Endothelial cell (in vitro differentiated cells): ENCODE measurements around the gene USP7. TPM values are rescaled to one million over a fixed set of nuclear protein-coding genes. Genes with fewer than 3 reads are reported as not detected.

Experiments used
- DNase-seq: peaks from one replicate; pipeline ENCODE4 v3.0.0; 2021; ENCODE audit warnings: low spot score
- H3K27ac Mint-ChIP-seq: one replicate; pipeline ENCODE4 v1.8.0; 2021; ENCODE audit warnings: mixed read lengths, inconsistent platforms; ENCODE audit not compliant: unreplicated experiment
- H3K27me3 Mint-ChIP-seq: one replicate; pipeline ENCODE4 v1.8.0; 2021; ENCODE audit warnings: mild to moderate bottlenecking, moderate library complexity, mixed read lengths, inconsistent platforms; ENCODE audit not compliant: unreplicated experiment
- H3K36me3 Mint-ChIP-seq: one replicate; pipeline ENCODE4 v1.8.0; 2021; ENCODE audit warnings: mild to moderate bottlenecking, low read depth, mixed read lengths, inconsistent platforms; ENCODE audit not compliant: unreplicated experiment
- H3K4me1 Mint-ChIP-seq: one replicate; pipeline ENCODE4 v1.8.0; 2021; ENCODE audit warnings: mild to moderate bottlenecking, mixed read lengths, inconsistent platforms; ENCODE audit not compliant: unreplicated experiment
- H3K4me3 Mint-ChIP-seq: one replicate; pipeline ENCODE4 v1.8.0; 2021; ENCODE audit warnings: mild to moderate bottlenecking, mixed read lengths, inconsistent platforms; ENCODE audit not compliant: unreplicated experiment
- H3K9me3 Mint-ChIP-seq: one replicate; pipeline ENCODE4 v1.8.0; 2021; ENCODE audit warnings: mixed read lengths, inconsistent platforms; ENCODE audit not compliant: unreplicated experiment
- CTCF ChIP-seq: fragments of 200-600 bp; sonication (generic); IDR thresholded peaks from one replicate; pipeline ENCODE4 v1.5.0; 2021; ENCODE audit warnings: antibody characterized with exemption; ENCODE audit not compliant: unreplicated experiment
- total RNA-seq: library from RNA; stranded (reverse); fragmentation: NEBNext Ultra II Directional; extraction: Animal tissue kit (Norgen Biotek cat#: 25700); gene quantifications from one replicate; pipeline ENCODE4 v1.2.1, GENCODE V29; 2021; ENCODE audit not compliant: unreplicated experiment

USP7 gene
- total RNA-seq, 1 donor from 2014 or later, result 122 TPM

GRCh38 chr16:8859913-8860881 is 103.5 kb downstream of the USP7 start:
- DNase-seq, result no peak
- TF ChIP-seq CTCF, result no peak
- Mint-ChIP-seq H3K4me3 (no peak overlapping the region), H3K27ac (no peak overlapping the region), H3K9me3 (no peaks in the 10 kb centered on the region), H3K36me3 (peaks cover 23% of the 10 kb centered on the region), H3K27me3 (peaks cover 14% of the 10 kb centered on the region), H3K4me1 (peaks cover 39% of the 10 kb centered on the region)

- H3K9me3 Mint-ChIP-seq, result no peaks in the 10 kb centered on the region
- no peak for TF ChIP-seq CTCF
- peaks cover 27% of the 10 kb centered on the region for H3K36me3 Mint-ChIP-seq
- peaks cover 37% of the 10 kb centered on the region for H3K4me1 Mint-ChIP-seq
- H3K4me3 Mint-ChIP-seq, result no peak overlapping the region
- H3K27ac Mint-ChIP-seq, result no peak overlapping the region
- DNase-seq, result no peak
- peaks cover 11% of the 10 kb centered on the region for H3K27me3 Mint-ChIP-seq
Measured at GRCh38 chr16:8858994-8859912, 104.5 kb downstream of the USP7 start.

- Mint-ChIP-seq H3K4me1 (peaks cover 40% of the 10 kb centered on the region), H3K4me3 (no peak overlapping the region), H3K36me3 (peaks cover 36% of the 10 kb centered on the region), H3K9me3 (no peaks in the 10 kb centered on the region), H3K27ac (no peak overlapping the region), H3K27me3 (peaks cover 13% of the 10 kb centered on the region)
- no peak for DNase-seq
- TF ChIP-seq CTCF, result no peak
Measured at GRCh38 chr16:8855972-8856371, 107.7 kb downstream of the USP7 start.

GRCh38 chr16:8855051-8855786 is 108.5 kb downstream of the USP7 start:
- TF ChIP-seq CTCF, result no peak
- Mint-ChIP-seq H3K9me3 (no peaks in the 10 kb centered on the region), H3K4me3 (no peak overlapping the region), H3K36me3 (peaks cover 41% of the 10 kb centered on the region), H3K27me3 (peaks cover 14% of the 10 kb centered on the region), H3K4me1 (peaks cover 45% of the 10 kb centered on the region), H3K27ac (peak overlapping the region; percentile 64)
- DNase-seq, result no peak
